Bronchial epithelial cell (primary cell): ENCODE results near the gene RAI1. TPM values are rescaled to one million over a fixed set of nuclear protein-coding genes. Genes with fewer than 3 reads are reported as not detected.

Experiments used
- DNase-seq: peaks from one replicate; pipeline ENCODE4 v3.0.0-alpha.2; 2010; ENCODE audit warnings: low read depth
- FAIRE-seq: peaks from 2 replicates; lab custom pipeline; 2011; peaks lifted over from hg19 to GRCh38; lab: Jason Lieb, UNC
- H3K27me3 ChIP-seq: 2 replicates; pipeline ENCODE4 v1.5.1; 2011; ENCODE audit warnings: low read length; ENCODE audit not compliant: control insufficient read depth, insufficient read depth
- H3K36me3 ChIP-seq: 2 replicates; pipeline ENCODE4 v1.5.1; 2011; ENCODE audit warnings: low read length; ENCODE audit not compliant: control insufficient read depth, insufficient read depth
- H3K4me3 ChIP-seq: 2 replicates; pipeline ENCODE4 v1.5.1; 2011; ENCODE audit warnings: mild to moderate bottlenecking, low read depth, low read length, control low read depth
- CTCF ChIP-seq: IDR thresholded peaks from 2 replicates; pipeline ENCODE4 v1.5.1; 2011; ENCODE audit warnings: mild to moderate bottlenecking, moderate library complexity, low read length, control low read depth, inconsistent platforms; ENCODE audit not compliant: insufficient read depth, severe bottlenecking
- total RNA-seq: library from RNA; depleted of rRNA; stranded (reverse); fragments of >200 nt; gene quantifications from 2 replicates; pipeline ENCODE4 v1.2.1, GENCODE V29; 2014

Gene RAI1
- total RNA-seq, 1 donor from 2014 or later: 7.4 TPM

GRCh38 chr17:17738901-17739300, 57.6 kb downstream of the RAI1 start:
- Histone ChIP-seq H3K36me3 (peaks cover 5% of the 10 kb centered on the region), H3K4me3 (no peak overlapping the region), H3K27me3 (no peaks in the 10 kb centered on the region)
- DNase-seq (peak; percentile 71), FAIRE-seq (peak; percentile 84)
- TF ChIP-seq CTCF: no peak

GRCh38 chr17:17739388-17740066, 58.3 kb downstream of the RAI1 start:
- FAIRE-seq (no peak), DNase-seq (peak; percentile 34)
- Histone ChIP-seq H3K4me3 (no peak overlapping the region), H3K36me3 (peaks cover 5% of the 10 kb centered on the region), H3K27me3 (no peaks in the 10 kb centered on the region)
- no peak for TF ChIP-seq CTCF

- FAIRE-seq (no peak), DNase-seq (peak; percentile 67)
- H3K27me3 ChIP-seq: no peaks in the 10 kb centered on the region
- TF ChIP-seq CTCF: no peak
- H3K4me3 ChIP-seq: peak overlapping the region; percentile 2
- H3K36me3 ChIP-seq: peaks cover 5% of the 10 kb centered on the region
Measured at GRCh38 chr17:17740615-17741348, 59.5 kb downstream of the RAI1 start.

GRCh38 chr17:17741349-17742023, 60.2 kb downstream of the RAI1 start:
- no peak for DNase-seq
- no peak for FAIRE-seq
- Histone ChIP-seq H3K4me3 (no peak overlapping the region), H3K36me3 (peaks cover 7% of the 10 kb centered on the region), H3K27me3 (no peaks in the 10 kb centered on the region)
- peak; percentile 25 for TF ChIP-seq CTCF

- Histone ChIP-seq H3K27me3 (no peaks in the 10 kb centered on the region), H3K4me3 (no peak overlapping the region), H3K36me3 (peaks cover 8% of the 10 kb centered on the region)
- DNase-seq: no peak
- no peak for TF ChIP-seq CTCF
- FAIRE-seq: no peak
Measured at GRCh38 chr17:17742133-17742621, 60.9 kb downstream of the RAI1 start.
